OCI-LY1 (cell line): Measurements from ENCODE around the gene ZBTB16.

Source experiments
- CTCF ChIP-seq: fragments of 200-600 bp; sonication (generic), shearing (Covaris generic); IDR thresholded peaks from 2 replicates; pipeline ENCODE4 v1.5.1; 2017; ENCODE audit warnings: mild to moderate bottlenecking, antibody characterized with exemption, low read length, moderate library complexity, mixed read lengths
- EZH2 ChIP-seq: fragments of 200-600 bp; sonication (generic), shearing (Covaris generic); IDR thresholded peaks from 2 replicates; pipeline ENCODE4 v1.8.0; 2017; ENCODE audit warnings: borderline replicate concordance, mixed run types, mild to moderate bottlenecking, antibody characterized with exemption, low read length, moderate library complexity, mixed read lengths

- TF ChIP-seq CTCF, result no peak
- TF ChIP-seq EZH2, result no peak
These were observed 96.6 kb downstream of the ZBTB16 start for GRCh38 chr11:114156131-114156581.
